Stimulated activated CD4-positive, alpha-beta T cell treated with anti-CD3 and anti-CD28 coated beads, Interleukin-4, amount 100 ng/mL, for 48 hours (primary cell): ENCODE results near the gene C1orf21.

Experiments
- DNase-seq, 2 donors: peaks; one replicate each; pipeline ENCODE4 v3.0.0-alpha.2; 2020; ENCODE audit warnings: low read depth in 2 of 2

Gene C1orf21

DNA sequence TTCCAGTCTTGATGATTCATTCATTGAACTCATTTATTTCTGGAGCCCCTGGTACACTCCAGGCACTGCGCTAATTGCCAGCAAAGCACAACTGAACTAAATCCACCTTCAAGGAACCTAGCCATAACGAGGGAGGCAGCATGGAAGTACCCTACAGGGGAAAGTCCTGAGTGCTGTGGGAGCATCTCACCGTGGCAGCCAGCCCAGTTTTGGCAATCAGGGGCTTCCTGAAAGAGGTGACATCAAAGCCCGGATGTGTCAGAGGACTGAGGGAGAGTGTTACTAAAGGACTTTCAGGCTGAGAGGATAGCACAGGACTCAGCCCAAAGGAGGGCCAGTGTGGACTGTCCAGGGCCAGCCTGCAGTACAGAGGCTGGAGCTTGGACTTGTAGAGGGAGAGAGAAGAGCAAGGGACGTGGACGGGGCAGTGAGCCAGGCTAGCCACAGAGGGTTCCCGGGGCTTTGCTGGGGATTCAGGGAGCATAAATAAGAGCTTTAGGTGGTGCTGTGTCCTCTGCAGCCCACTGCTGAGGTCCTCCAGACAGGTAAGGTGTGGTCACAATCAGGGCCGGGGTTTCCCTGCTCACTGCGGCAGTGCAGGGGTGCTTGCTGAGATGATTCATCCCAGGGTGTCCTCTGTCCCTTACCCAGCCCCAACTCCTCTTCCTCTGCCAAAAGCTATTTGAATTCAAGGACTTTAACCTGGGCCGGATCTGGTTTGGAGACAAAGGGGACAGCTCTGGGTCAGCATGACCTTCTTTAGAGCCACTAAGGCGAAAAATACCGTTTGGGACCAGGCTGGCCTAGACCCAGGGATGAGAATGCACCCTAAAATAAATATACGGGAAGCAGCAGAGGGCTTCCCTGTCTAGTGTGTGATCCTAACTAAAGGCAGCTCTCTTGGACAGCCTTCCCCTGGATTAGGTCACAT is 239.5 kb downstream of the C1orf21 start:
- DNase-seq: no peak

DNA sequence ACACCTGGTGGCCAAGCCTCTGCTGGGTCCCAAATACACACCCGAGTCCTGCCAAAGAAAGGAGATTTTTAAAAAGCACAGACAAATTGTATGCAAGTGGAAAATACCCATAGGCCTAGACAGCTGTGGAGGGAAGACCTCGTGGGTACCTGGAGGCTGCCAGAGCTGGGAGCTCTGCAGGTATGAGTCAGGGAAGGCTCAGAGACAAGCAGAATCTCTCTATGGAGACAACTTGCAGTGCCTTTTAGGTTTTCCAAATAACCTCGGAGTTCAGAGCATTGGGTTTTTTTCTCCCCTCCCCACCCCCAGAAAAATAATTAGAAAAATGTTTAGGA is 240.1 kb downstream of the C1orf21 start:
- no peak for DNase-seq

DNA sequence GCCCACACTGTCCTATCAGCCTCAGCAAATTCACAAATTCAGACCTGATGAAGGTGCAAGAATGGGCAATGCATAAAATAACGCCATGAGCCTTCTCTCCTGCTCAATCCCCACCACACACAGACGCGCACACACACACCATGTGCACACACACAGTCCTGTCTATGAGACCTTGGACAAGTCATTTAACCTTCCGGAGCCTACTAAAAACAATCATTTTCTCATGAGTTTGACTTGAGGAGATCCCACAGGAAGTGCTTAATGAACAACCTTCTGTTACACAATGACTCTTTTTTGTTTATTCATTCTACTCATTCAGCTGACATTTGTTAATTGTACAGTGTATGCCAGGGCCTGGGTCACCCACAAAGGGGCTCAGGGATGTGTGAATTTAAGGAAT is 242.4 kb downstream of the C1orf21 start:
- no peak for DNase-seq

DNA sequence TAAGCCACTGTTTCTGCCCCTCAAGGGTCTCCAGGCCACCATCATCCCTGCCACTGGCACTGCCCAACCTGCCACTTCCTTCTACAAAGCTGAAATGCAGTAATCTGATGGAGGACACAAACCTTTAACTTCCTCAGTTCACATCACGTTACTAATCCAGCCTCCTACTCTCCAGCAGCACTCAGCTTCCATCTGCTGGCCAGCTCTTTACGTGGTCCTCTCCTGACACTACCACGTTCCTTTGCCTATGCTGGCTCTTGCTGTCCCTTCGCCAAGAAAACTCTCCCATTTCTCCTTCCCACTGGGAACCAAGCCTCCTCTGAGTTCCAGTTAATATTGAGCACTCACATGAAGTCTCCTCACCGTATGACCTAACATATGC is 243.8 kb downstream of the C1orf21 start:
- DNase-seq: no peak

DNA sequence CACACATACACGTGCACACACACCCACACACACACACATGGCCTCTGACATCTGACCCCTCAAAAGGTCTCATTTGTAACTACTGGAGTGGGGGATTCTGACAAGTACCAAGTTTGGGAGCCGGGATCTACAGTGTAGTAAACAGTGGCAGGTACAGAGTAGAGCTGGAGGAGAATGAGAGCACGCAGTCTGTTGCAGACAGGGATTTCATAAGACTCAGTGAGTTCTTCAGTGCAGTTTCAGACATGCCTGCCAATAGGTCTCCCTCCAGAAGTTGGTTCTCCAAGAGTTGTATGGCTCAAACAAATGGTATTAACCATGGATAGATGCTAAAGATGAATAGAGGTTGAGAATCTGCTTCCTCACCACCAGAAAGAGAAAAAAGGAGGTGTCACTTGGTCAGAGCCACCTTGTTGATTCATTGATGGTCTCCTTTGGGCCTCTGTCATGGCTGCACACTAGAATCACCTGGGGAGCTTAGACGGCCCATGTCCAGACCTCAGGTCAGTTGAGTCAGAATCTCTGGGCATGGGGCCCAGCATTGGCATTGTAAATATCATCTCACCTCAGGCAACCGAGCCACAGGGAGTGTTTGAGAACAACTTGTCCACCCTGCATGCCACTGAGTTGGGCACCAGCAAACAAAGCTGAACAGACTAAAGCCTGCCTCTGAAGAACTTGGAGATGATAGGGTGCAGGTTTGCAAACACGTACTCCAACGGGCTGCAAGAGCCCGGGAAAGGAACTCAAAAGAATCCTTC is 245.8 kb downstream of the C1orf21 start:
- no peak for DNase-seq

DNA sequence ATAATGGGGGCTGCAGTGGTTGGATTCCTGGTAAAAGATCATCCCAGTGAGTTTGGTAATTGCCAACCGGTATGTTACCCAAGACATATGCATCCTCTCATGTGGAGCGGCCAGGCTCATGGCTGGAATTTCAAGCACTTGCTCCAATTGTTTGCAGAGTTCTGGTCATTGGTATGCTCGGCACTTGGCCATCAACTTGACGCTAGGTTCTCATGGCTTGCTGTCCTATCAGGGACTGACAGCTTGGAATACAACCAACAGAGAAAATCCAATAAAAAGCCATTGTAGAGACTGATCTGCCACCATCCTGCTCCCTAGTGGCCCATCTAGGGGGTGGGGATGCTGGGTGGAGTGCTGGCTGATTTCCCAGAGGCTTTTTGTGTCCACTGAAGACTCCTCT is 247.0 kb downstream of the C1orf21 start:
- DNase-seq: no peak

DNA sequence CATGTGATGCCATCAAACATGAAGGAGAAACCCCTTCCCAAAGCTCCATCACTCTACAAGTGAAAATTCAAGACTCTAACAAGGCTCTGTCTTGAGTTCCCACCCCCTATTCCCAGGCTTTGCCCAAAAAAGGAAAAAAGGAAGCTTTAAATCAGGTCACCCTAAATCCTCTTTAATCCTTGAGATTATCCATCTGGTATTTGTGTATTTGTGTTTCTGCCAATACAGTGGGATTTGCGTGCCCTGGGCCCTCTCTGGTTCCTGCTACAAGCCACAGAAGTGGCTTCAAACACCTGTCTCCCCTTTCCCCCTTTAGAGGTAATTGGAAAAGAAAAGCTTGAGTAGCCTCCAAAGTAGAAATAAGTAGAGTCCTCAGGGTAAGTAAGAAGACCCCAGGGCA is 247.5 kb downstream of the C1orf21 start:
- no peak for DNase-seq

DNA sequence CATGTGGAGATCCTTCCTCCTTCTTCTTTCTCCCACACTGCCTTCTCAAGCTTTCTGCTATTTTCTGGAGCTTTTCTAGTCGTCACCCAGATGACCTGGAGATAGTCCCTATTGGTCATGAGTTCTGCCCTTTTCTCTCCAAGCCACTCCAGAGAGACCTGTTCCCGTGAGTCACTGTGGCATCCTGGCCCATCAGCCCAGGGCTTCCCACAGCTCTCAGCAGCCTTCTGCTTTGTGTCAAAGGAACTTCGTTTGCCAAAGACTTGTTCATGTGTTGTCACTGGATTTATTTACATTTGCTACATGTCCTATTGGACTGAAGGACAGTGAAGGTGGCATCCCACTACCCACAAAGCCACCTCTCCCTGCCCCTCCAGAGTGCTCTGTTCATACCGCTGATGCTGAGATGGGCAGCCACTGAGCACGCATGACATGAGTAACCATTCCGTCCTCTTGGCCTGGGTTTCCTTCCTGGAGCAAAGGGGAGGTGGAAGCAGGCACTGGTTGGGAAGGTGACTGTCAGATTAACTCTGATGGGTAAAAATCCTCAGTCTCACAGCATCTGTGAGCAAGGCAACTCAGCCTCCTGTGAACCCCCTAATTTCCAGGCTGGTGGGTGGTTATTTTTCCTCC is 248.6 kb downstream of the C1orf21 start:
- no peak for DNase-seq

DNA sequence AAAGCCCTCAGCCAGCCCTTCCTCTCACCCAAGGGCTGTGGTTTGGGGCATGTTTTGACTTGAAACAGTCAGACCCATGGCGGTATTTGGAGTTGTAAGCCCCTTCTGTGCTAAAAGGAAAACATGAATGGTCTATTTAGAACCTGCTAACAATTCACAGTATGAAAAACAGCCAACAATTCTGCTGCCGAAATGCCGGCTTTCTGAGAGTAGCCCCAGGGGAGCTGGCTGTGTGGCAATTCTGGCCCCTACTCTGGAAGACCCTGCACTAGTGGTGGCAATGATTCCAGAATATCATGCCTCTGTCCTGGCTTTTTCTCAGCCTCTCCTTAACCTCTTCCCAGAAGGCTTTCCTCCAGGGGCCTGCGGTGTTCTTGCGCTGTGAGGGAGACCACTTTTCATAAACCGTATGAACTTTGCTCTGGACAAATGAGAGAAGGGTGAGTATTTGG is 249.2 kb downstream of the C1orf21 start:
- DNase-seq: no peak

DNA sequence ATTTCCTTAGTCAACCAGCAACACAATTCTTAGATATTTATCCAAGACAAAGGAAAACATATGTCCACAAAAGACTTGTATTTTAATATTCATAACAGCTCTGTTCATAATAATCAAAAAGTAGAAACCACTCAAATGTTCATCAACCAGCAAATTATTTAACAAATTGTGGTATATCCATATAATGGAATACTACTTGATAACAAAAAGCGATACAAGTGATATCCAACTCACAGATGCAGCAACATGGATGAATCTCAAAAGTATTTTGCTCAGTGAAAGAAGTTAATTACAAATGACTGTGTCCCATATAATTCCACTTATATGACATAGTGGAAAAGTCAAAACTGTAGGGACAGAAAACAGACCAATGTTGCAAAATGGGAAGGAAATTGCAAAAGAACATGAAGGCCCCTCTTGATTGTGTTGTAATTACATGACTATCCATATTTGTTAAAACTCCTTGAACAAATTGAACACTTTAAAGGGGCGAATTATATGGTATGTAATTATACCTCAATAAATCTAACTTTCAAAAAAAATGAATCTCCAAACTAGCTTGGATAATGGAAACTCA is 250.9 kb downstream of the C1orf21 start:
- DNase-seq: no peak

DNA sequence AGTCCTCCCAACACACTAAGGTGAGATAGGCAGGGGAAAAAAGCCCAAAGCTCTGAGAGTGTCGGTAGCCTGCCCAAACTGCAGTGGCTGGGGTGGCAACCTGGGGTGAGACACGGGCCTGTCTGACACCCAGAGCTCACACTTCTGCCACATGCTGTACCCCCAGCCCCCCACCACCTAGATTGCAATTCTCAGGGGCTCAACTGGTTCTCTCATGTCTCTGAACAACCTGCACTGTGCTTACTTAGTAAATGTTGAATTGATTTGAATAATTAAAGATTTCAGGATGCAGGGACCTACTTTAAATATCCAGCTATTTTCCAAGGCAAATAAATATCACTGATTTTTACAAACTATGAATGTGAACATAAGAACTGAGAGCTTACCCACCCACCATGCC is 252.4 kb downstream of the C1orf21 start:
- DNase-seq: no peak

DNA sequence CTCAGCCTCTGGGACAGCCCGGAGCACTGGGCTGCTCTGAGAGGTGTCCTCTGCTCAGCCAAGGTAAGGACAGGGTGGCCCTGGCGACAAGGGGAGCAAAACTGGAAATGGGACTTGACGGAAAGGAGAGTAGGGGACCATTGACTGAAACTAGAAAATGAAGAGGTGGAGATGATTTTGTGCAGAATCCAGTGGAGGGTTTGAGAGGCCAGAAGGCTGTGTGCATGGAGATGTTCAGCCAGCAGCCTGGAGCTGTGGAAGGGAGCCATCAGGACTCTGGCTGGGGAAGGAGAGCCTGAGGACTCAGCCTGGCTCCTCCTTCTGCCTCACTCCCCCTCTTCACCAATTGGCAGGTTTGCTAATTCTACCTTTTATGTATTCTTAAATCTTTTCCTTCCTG is 253.7 kb downstream of the C1orf21 start:
- DNase-seq: no peak

DNA sequence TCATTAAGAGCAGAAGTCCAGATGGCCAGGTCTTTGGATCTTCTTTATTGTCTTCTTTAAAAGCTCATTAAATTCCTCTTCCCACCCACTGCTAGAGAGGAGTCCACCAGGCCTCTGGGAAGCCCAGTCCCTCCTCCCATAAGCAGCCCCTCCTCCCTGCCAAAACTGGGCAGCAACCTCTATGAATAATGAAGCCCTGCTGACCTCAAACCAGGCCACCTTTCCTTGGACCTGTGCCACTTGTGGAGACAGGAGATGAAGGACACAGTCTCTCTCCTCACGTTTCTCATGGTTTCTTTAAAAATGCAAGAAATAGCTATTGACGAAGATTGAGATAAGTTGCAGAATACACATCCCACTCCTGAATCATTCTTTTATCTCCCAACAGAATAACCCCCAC is 255.1 kb downstream of the C1orf21 start:
- DNase-seq: no peak

DNA sequence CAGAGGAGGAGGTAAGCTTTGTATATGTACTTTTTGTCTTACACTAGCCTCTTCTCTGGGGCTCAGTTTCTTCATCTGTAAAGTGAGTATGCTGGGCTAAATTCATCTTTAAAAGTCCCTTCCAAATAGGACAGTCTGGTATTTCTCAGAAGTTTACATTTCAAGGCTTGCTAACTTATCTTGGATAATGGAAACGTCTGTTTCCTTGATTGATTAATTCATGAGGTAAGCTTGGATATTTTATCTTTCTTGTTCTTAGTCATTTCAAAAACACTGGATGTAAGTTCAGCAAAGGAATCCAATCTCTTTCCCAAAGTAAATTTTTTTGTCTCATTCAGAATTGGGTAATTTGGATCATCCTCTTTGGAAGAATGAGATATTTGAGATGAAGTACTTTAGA is 256.8 kb downstream of the C1orf21 start:
- DNase-seq: no peak

DNA sequence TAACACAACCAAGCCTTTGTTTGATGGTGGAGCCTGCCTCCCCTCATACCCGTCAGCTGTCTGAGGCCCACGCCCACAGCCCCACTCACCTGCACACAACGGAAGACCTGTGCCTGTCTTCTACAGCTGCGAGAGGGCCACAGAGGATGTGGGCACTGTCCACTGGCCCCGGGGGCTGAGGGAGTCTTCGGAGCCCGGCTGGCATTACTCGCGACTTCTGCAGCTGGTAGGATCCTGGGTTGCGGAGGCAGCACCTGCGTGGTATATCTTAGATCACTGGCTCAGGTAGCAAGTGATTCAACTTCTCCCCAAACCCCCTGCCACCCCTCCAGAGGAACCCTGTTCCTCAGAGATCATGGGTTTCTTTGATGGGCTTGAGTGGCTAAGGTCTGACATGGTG is 257.9 kb downstream of the C1orf21 start:
- no peak for DNase-seq

DNA sequence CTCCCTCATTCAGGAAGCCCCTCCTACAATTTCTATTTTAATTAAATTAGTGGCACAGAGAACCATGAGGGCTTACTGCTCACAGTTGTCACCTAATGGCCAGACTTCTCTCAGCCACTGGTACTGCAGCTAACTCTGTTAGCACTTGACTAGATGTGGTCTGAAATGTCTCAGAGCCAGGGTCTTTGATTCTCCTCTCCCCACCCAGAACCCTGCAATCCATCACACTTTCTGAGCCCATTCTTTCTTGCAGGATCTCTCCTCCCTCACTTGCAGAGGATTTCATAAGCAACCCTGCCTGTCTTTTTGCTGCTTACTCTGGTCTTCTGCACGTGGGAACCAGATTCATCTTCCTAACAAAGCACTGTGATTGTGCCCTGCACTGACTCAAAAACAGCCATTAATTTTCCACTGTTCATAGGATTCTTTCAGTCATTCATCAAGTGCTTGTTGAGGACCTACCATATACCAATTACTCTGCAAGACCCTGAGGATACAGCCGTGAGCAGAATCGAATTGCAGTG is 259.4 kb downstream of the C1orf21 start:
- DNase-seq: no peak

DNA sequence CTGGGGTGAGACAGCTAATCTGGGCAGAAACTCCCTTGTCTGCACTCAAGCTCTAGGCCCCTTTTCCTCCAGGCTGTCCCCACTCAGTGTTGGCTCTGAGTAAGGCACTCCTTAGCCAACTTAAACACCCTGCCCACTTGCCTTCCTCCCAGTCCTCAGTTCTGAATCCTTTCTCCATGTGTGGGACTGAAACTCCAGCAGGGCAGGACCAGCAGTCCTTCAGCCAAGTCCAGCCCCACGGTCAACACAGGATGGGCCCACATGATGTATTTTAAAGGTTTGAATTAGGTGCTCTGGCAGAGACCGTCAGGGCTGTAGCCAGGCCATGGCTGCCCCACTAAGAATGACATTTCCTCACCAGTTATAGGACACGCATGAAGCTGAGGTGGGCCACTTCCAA is 260.0 kb downstream of the C1orf21 start:
- no peak for DNase-seq

DNA sequence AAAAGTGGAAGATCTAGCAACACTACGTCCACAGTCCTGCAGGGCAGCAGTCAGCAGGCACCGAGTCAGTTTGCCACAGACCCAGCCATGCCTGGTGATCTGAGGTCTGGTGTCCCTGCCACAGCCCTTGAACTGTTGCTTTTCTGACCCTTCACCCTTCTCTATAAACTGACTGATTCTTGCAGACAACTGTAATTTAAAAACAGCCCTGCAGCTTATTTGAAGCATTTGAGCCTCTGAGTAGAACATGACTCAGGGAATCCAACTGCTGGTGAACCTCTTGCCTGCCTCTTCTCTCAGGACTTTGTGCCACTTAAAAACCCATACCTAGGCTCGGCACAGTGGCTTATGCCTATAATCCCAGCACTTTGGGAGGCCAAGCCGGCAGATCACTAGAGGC is 260.6 kb downstream of the C1orf21 start:
- no peak for DNase-seq

DNA sequence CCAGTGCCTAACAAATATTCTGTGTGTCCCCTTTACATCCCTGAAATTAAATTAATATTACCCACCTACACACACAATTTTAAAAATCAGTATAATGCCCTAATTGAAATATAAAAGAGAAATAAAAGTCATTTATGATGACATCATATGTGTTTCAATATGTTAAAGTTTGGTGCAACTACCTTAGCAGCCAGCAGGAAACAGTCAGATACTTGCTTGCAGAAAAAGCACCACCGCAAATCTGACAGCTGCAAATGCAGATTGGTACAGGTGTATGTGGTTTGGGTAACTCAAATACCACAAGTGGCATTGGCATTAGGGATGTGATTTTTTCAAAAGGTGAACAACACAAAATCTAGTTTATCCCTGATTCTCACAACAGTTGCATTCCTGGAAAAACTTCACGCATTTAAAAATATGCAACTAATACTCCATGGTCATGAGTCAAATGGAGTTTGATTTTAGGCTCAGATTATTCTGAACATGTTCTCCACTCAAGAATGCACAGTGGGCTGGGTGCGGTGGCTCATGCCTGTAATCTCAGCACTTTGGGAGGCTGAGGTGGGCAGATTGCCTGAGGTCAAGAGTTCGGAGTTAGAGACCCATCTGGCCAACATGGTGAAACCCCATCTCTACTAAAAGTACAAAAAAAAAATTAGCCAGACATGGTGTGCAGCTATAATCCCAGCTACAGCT is 261.5 kb downstream of the C1orf21 start:
- no peak for DNase-seq

DNA sequence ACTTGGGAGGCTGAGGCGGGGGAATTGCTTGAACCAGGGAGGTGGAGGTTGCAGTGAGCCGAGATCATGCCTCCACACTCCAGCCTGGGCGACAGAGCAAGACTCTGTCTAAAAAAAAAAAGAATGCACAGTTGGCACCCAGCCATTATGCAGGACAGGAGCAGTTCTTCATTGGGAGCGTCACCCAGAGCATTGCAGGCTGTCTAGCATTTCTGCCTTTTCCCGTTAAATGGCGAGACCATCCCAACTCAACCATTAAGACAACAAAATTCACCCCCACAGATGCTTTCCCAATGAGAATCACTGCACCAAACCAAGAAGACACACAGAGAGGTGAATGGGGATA is 262.0 kb downstream of the C1orf21 start:
- no peak for DNase-seq

DNA sequence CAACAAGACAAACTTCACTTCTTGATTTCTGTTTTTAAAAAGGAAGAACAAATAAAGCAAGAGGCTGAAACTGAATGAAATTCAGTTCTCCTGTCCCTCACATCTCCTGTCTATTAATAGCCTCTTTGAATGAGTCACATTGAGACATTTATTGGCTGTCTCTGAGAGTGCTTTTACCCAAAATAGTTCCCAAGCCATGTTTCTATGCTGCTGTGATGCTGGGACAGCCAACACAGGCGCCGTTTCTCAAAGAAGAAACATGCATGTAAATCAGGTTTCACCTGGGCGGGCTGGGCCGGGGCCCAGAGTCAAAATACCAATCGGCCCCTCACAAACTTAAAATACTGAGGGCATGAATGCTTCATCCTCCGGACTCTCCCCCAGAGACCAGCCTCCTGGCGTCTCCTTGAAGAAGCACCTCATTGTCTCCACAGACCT is 262.6 kb downstream of the C1orf21 start:
- no peak for DNase-seq
